HCT116 (cell line): ENCODE data around the gene CHAC1. TPM values are rescaled to one million over a fixed set of nuclear protein-coding genes. Genes with fewer than 3 reads are reported as not detected.
A peak's percentile ranks its signal among the peaks of the same experiment; 100 is the strongest.

Experiments
- ATAC-seq: fragments of 200-7000 bp; cut with Tn5 transposase; 2 replicates; pipeline ENCODE4 v1.9.1; 2020; ENCODE audit warnings: mild to moderate bottlenecking, moderate library complexity
- BruUV-seq: library from RNA; stranded (reverse); fragments of 400-500 nt; replicated peaks from 2 replicates; lab custom pipeline; 2021; lab: Mats Ljungman, UMichigan
- CTCF ChIA-PET: fragments of 300-600 bp; sonication (Branson Sonifier 250); formaldehyde crosslinking; loops from one replicate; lab custom pipeline; 2021; ENCODE audit warnings: antibody characterized with exemption; lab: Charles Lee
- POLR2A ChIA-PET: fragments of 300-600, 350-600 bp; sonication (Branson Sonifier 250); formaldehyde crosslinking; loops from one replicate; lab custom pipeline; 2021; ENCODE audit warnings: antibody characterized with exemption; lab: Charles Lee
- RAD21 ChIA-PET, 2 experiments: fragments of 300-600 bp; sonication (Branson Sonifier 250); formaldehyde crosslinking; loops; one replicate each; lab custom pipeline; 2023; ENCODE audit warnings: low total read pairs in 2 of 2; ENCODE audit not compliant: uncharacterized antibody in 2 of 2, unreplicated experiment in 2 of 2, low non-redundant PET in 1 of 2; lab: Charles Lee
- DNase-seq: peaks from one replicate; pipeline ENCODE4 v3.0.0-alpha.2; 2010; ENCODE audit warnings: low read depth, low spot score
- H2AFZ ChIP-seq: fragments of 200-600 bp; shearing (Covaris generic), sonication (generic); 2 replicates; pipeline ENCODE4 v1.6.1; 2017; ENCODE audit warnings: low read depth, mixed run types, mixed read lengths, antibody characterized with exemption, low read length; ENCODE audit not compliant: poor library complexity, severe bottlenecking
- H3K27ac ChIP-seq: 2 replicates; pipeline ENCODE4 v1.5.1; 2012; ENCODE audit warnings: low read depth, low read length
- H3K27me3 ChIP-seq: fragments of 200-600 bp; sonication (generic); 2 replicates; pipeline ENCODE4 v1.6.1; 2016; ENCODE audit warnings: mixed run types, low read length, mixed read lengths; ENCODE audit not compliant: insufficient read depth
- H3K36me3 ChIP-seq, 2 experiments: fragments of 200-500 bp in 1 of 2; fragments of 200-600 bp in 1 of 2; sonication (Bioruptor generic) in 1 of 2; sonication (generic) in 1 of 2; 2 replicates each; pipeline versions ENCODE4 v1.5.1 to v1.6.1; 2014 to 2016; ENCODE audit warnings: low read length in 2 of 2, inconsistent platforms in 1 of 2, mixed read lengths in 1 of 2, mixed run types in 1 of 2; ENCODE audit not compliant: insufficient read depth in 2 of 2, control insufficient read depth in 1 of 2
- H3K4me1 ChIP-seq, 2 experiments: fragments of 200-600 bp in 1 of 2; sonication (generic) in 1 of 2; 2 replicates each; pipeline versions ENCODE4 v1.5.1 to v1.6.1; 2012 to 2017; ENCODE audit warnings: low read length in 2 of 2, inconsistent platforms in 1 of 2, mild to moderate bottlenecking in 1 of 2, mixed read lengths in 1 of 2, mixed run types in 1 of 2, moderate library complexity in 1 of 2; ENCODE audit not compliant: insufficient read depth in 2 of 2, control insufficient read depth in 1 of 2
- H3K4me2 ChIP-seq: fragments of 200-600 bp; sonication (generic); 2 replicates; pipeline ENCODE4 v1.6.1; 2017; ENCODE audit warnings: mixed run types, low read length, mixed read lengths
- H3K4me3 ChIP-seq, 2 experiments: fragments of 200-600 bp in 1 of 2; sonication (generic) in 1 of 2; replicated peaks in 1 of 2; 2 replicates each; pipeline ENCODE4 v1.5.1; 2011 to 2016; ENCODE audit warnings: low read length in 2 of 2, control low read depth in 1 of 2, low read depth in 1 of 2, mild to moderate bottlenecking in 1 of 2, mixed read lengths in 1 of 2, mixed run types in 1 of 2
- H3K79me2 ChIP-seq: fragments of 200-600 bp; sonication (generic); 2 replicates; pipeline ENCODE4 v1.6.1; 2017; ENCODE audit warnings: mild to moderate bottlenecking, mixed run types, low read length, moderate library complexity, mixed read lengths; ENCODE audit not compliant: insufficient read depth
- H3K9ac ChIP-seq: fragments of 200-600 bp; sonication (generic); 2 replicates; pipeline ENCODE4 v1.6.1; 2016; ENCODE audit warnings: low read length, mixed read lengths
- H3K9me2 ChIP-seq: fragments of 200-600 bp; sonication (generic), shearing (Covaris generic); 2 replicates; pipeline ENCODE4 v1.6.1; 2017; ENCODE audit warnings: mixed run types, mild to moderate bottlenecking, moderate library complexity; ENCODE audit not compliant: insufficient read depth
- H3K9me3 ChIP-seq, 2 experiments: fragments of 200-500 bp in 1 of 2; fragments of 200-600 bp in 1 of 2; sonication (Bioruptor generic) in 1 of 2; sonication (generic) in 1 of 2; 2 replicates each; pipeline ENCODE4 v1.6.1; 2014 to 2017; ENCODE audit warnings: low read length in 2 of 2, mixed read lengths in 2 of 2, inconsistent platforms in 1 of 2, low read depth in 1 of 2, mild to moderate bottlenecking in 1 of 2, mixed run types in 1 of 2, moderate library complexity in 1 of 2; ENCODE audit not compliant: control insufficient read depth in 1 of 2, insufficient read depth in 1 of 2
- H4K20me1 ChIP-seq: fragments of 200-600 bp; sonication (generic), shearing (Covaris generic); 2 replicates; pipeline ENCODE4 v1.6.1; 2017; ENCODE audit warnings: mixed run types, mild to moderate bottlenecking, moderate library complexity; ENCODE audit not compliant: insufficient read depth
- CBX3 ChIP-seq: IDR thresholded peaks from 2 replicates; pipeline ENCODE4 v1.6.1; 2012; ENCODE audit warnings: low read depth
- CEBPB ChIP-seq: IDR thresholded peaks from 2 replicates; pipeline ENCODE4 v1.6.1; 2012; ENCODE audit warnings: low read depth
- EGR1 ChIP-seq: IDR thresholded peaks from 2 replicates; pipeline ENCODE4 v1.6.1; 2012; ENCODE audit warnings: low read depth
- ELF1 ChIP-seq: IDR thresholded peaks from 2 replicates; pipeline ENCODE4 v1.6.1; 2012; ENCODE audit warnings: low read depth, borderline replicate concordance
- JUND ChIP-seq: IDR thresholded peaks from 2 replicates; pipeline ENCODE4 v1.6.1; 2012
- MAX ChIP-seq: IDR thresholded peaks from 2 replicates; pipeline ENCODE4 v1.6.1; 2012
- POLR2A ChIP-seq: IDR thresholded peaks from 2 replicates; pipeline ENCODE4 v1.7.0; 2011; ENCODE audit warnings: borderline replicate concordance; ENCODE audit not compliant: insufficient read depth, insufficient read length; ENCODE audit errors: extremely low read depth
- RAD21 ChIP-seq: IDR thresholded peaks from 2 replicates; pipeline ENCODE4 v1.6.1; 2012; ENCODE audit warnings: low read depth, mild to moderate bottlenecking
- SP1 ChIP-seq: IDR thresholded peaks from 2 replicates; pipeline ENCODE4 v1.6.1; 2012; ENCODE audit warnings: low read depth
- TCF7L2 ChIP-seq: IDR thresholded peaks from 2 replicates; pipeline ENCODE4 v1.7.0; 2011; ENCODE audit warnings: borderline replicate concordance, inconsistent platforms; ENCODE audit not compliant: insufficient read depth, insufficient read length; ENCODE audit errors: extremely low read depth
- ZBTB33 ChIP-seq: IDR thresholded peaks from 2 replicates; pipeline ENCODE4 v1.6.1; 2011; ENCODE audit warnings: mild to moderate bottlenecking, low read length, moderate library complexity; ENCODE audit not compliant: insufficient replicate concordance; ENCODE audit errors: extremely low read depth
- intact Hi-C: fragments of 100-400 bp; cut with micrococcal nuclease; formaldehyde crosslinking; loops from 2 replicates; pipeline ENCODE4 v1.10.0; 2022
- total RNA-seq: library from RNA; stranded (reverse); gene quantifications from one replicate; pipeline ENCODE4 v1.2.1, GENCODE V29; 2021; ENCODE audit not compliant: unreplicated experiment
- TF ChIP-seq, protein P1 (sequence below): IDR thresholded peaks from 2 replicates; pipeline ENCODE4 v1.6.1; 2012; ENCODE audit warnings: low read depth

The CHAC1 gene
- total RNA-seq, 1 experiment from 2014 or later, result 58.9 TPM

GRCh38 chr15:40940296-40940801, 12.9 kb upstream of the CHAC1 start:
- H3K4me1 ChIP-seq, result peaks cover 17 to 18% of the 10 kb centered on the region in 2 experiments; a peak in 3 of 4 replicates
- H4K20me1 ChIP-seq, result no peaks in the 10 kb centered on the region
- no peaks in the 10 kb centered on the region for H3K36me3 ChIP-seq
- H2AFZ ChIP-seq, result no peak overlapping the region
- no peak overlapping the region for H3K9ac ChIP-seq
- intact Hi-C loops, result no loop called here
- no peaks in the 10 kb centered on the region for H3K9me2 ChIP-seq
- ChIA-PET POLR2A (interaction anchor here (3.5 to 5.7 kb wide), 2 partner anchors 11 to 12 kb away, joined by 39 read pairs; partner anchors contain the start of genes CHAC1 and DLL4), CTCF (interaction anchor here (1.2 to 2.3 kb wide), 6 partner anchors 9 to 34 kb away, joined by 4 to 36 read pairs (median 8); partner anchors contain the start of gene DLL4), RAD21 (no interaction called here)
- H3K4me2 ChIP-seq, result 0 out of 2 replicates have a peak overlapping the region, but pooled peaks have one; percentile 97
- TF ChIP-seq MAX, result no peak
- no peak for TF ChIP-seq TCF7L2
- TF ChIP-seq, protein P1, sequence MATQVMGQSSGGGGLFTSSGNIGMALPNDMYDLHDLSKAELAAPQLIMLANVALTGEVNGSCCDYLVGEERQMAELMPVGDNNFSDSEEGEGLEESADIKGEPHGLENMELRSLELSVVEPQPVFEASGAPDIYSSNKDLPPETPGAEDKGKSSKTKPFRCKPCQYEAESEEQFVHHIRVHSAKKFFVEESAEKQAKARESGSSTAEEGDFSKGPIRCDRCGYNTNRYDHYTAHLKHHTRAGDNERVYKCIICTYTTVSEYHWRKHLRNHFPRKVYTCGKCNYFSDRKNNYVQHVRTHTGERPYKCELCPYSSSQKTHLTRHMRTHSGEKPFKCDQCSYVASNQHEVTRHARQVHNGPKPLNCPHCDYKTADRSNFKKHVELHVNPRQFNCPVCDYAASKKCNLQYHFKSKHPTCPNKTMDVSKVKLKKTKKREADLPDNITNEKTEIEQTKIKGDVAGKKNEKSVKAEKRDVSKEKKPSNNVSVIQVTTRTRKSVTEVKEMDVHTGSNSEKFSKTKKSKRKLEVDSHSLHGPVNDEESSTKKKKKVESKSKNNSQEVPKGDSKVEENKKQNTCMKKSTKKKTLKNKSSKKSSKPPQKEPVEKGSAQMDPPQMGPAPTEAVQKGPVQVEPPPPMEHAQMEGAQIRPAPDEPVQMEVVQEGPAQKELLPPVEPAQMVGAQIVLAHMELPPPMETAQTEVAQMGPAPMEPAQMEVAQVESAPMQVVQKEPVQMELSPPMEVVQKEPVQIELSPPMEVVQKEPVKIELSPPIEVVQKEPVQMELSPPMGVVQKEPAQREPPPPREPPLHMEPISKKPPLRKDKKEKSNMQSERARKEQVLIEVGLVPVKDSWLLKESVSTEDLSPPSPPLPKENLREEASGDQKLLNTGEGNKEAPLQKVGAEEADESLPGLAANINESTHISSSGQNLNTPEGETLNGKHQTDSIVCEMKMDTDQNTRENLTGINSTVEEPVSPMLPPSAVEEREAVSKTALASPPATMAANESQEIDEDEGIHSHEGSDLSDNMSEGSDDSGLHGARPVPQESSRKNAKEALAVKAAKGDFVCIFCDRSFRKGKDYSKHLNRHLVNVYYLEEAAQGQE, result no peak
- no peak for TF ChIP-seq ELF1
- no peak for TF ChIP-seq SP1
- no peak for TF ChIP-seq POLR2A
- TF ChIP-seq ZBTB33, result no peak
- TF ChIP-seq RAD21, result no peak
- no peak for TF ChIP-seq CBX3
- TF ChIP-seq CEBPB, result no peak
- TF ChIP-seq EGR1, result no peak
- no peak for TF ChIP-seq JUND
- no peaks in the 10 kb centered on the region for H3K9me3 ChIP-seq
- no peak overlapping the region for H3K4me3 ChIP-seq
- no peak overlapping the region for H3K27ac ChIP-seq
- H3K27me3 ChIP-seq, result no peaks in the 10 kb centered on the region
- DNase-seq (no peak), ATAC-seq (no peak)
- BruUV-seq, result no TSS peak
- H3K79me2 ChIP-seq, result no peaks in the 10 kb centered on the region
